SHP77 treated with DMSO at 0.1 percent for 48 hours (cell line): ENCODE measurements around the gene KIFBP.
"Not testable (repeated sequence)": the region's sequence is repeated elsewhere in the genome, so short reads cannot be mapped to it uniquely, and the experiment has no call there.

ENCODE experiments used
- DNase-seq: peaks from one replicate; lab custom pipeline; 2025; lab: John Stamatoyannopoulos, UW

KIFBP gene

GRCh38 chr10:68997211-68997610 is 8.6 kb downstream of the KIFBP start:
- no peak for DNase-seq

- DNase-seq: no peak
These were observed 16.2 kb downstream of the KIFBP start for GRCh38 chr10:69004821-69005220.

GRCh38 chr10:69005704-69006485 is 17.3 kb downstream of the KIFBP start:
- DNase-seq: no peak

- no peak for DNase-seq
These were observed 18.7 kb downstream of the KIFBP start for GRCh38 chr10:69007260-69007659.

- DNase-seq: no peak
These were observed 20.8 kb downstream of the KIFBP start for GRCh38 chr10:69009360-69009759.

GRCh38 chr10:69010151-69010640 is 21.6 kb downstream of the KIFBP start:
- no peak for DNase-seq

GRCh38 chr10:69012778-69013177 is 24.2 kb downstream of the KIFBP start:
- not testable (repeated sequence) for DNase-seq

GRCh38 chr10:69014171-69014570 is 25.6 kb downstream of the KIFBP start:
- DNase-seq: no peak

- DNase-seq: no peak
These were observed 30.0 kb downstream of the KIFBP start for GRCh38 chr10:69018613-69019012.

GRCh38 chr10:69022611-69023010 is 34.0 kb downstream of the KIFBP start:
- DNase-seq: no peak

- no peak for DNase-seq
These were observed 36.8 kb downstream of the KIFBP start for GRCh38 chr10:69025370-69025896.

GRCh38 chr10:69033256-69033655 is 44.7 kb downstream of the KIFBP start:
- no peak for DNase-seq

- no peak for DNase-seq
These were observed 48.9 kb downstream of the KIFBP start for GRCh38 chr10:69037489-69037888.

GRCh38 chr10:69040904-69041303 is 52.3 kb downstream of the KIFBP start:
- not testable (repeated sequence) for DNase-seq

GRCh38 chr10:69042417-69042816 is 53.8 kb downstream of the KIFBP start:
- no peak for DNase-seq

- no peak for DNase-seq
These were observed 54.2 kb downstream of the KIFBP start for GRCh38 chr10:69042838-69043237.

GRCh38 chr10:69043931-69044531 is 55.4 kb downstream of the KIFBP start:
- DNase-seq: no peak

- no peak for DNase-seq
These were observed 55.9 kb downstream of the KIFBP start for GRCh38 chr10:69044546-69044945.

- DNase-seq: no peak
These were observed 57.1 kb downstream of the KIFBP start for GRCh38 chr10:69045441-69046300.

GRCh38 chr10:69047111-69047832 is 58.7 kb downstream of the KIFBP start:
- DNase-seq: no peak

- DNase-seq: no peak
These were observed 59.5 kb downstream of the KIFBP start for GRCh38 chr10:69048103-69048502.

- DNase-seq: no peak
These were observed 61.0 kb downstream of the KIFBP start for GRCh38 chr10:69049566-69049961.
